ENCODE measurements around the gene APLP2. TPM values are rescaled to one million over a fixed set of nuclear protein-coding genes. Genes with fewer than 3 reads are reported as not detected.

APLP2 gene
- total RNA-seq, 1 donor from 2014 or later: 815 TPM

DNA sequence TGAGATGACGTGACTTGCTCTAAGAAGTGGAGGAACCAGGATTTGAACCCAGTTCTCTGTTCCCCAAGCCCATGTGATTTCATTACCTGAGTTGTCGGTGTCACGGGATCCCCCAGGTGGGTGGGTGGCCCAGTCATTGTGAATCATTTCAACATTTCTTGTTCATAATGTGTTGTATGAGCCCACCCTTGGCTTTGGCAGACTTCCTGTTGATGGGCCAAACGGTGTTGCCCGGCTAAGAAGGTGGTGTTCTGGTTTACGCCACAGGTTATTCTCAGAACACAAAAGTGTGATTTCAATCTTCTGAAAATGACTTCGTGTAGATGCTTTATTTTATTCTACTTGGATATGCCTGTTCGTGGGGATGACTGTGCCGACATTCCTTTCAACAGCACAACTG is 68.3 kb downstream of the APLP2 start:
- Mint-ChIP-seq H3K36me3 (ENCODE audit: low read depth, unreplicated experiment) (peaks cover 64% of the 10 kb centered on the region), H3K4me1 (ENCODE audit: unreplicated experiment) (peaks cover 6% of the 10 kb centered on the region), H3K27ac (ENCODE audit: unreplicated experiment) (no peak overlapping the region), H3K9me3 (ENCODE audit: unreplicated experiment) (no peaks in the 10 kb centered on the region), H3K4me3 (ENCODE audit: unreplicated experiment) (peak overlapping the region; percentile 60), H3K27me3 (ENCODE audit: unreplicated experiment) (peaks cover 11% of the 10 kb centered on the region)
- no peak for TF ChIP-seq CTCF (IDR thresholded peaks at IDR 0.05; ENCODE audit: unreplicated experiment)
- no peak for DNase-seq (ENCODE audit: low spot score)

DNA sequence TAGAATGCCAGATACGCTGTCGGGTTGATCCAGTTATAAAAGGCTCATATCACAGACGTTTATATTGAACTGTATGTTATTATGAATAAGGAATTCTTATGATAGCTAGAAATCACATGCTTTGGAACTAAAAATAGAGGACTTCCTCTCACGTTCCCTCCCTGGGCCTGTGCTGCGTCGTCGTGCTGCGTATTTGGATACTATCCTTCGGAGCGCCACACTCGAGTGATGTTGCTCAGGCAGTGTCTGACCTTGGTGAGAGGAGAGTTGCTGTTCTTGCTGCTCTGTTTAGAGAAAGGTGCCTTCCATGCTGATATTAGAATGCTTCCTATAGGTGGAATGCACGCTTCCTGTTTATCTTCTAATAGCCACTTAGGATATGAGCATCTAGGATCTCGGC is 69.7 kb downstream of the APLP2 start:
- H3K27me3 Mint-ChIP-seq (ENCODE audit: unreplicated experiment): peaks cover 9% of the 10 kb centered on the region
- H3K27ac Mint-ChIP-seq (ENCODE audit: unreplicated experiment): no peak overlapping the region
- no peak overlapping the region for H3K4me3 Mint-ChIP-seq (ENCODE audit: unreplicated experiment)

GRCh38 chr11:130141561-130142341 is 72.1 kb downstream of the APLP2 start:
- Mint-ChIP-seq H3K4me3 (ENCODE audit: unreplicated experiment) (no peak overlapping the region), H3K9me3 (ENCODE audit: unreplicated experiment) (no peaks in the 10 kb centered on the region), H3K27me3 (ENCODE audit: unreplicated experiment) (peaks cover 6% of the 10 kb centered on the region), H3K4me1 (ENCODE audit: unreplicated experiment) (peaks cover 13% of the 10 kb centered on the region), H3K27ac (ENCODE audit: unreplicated experiment) (no peak overlapping the region), H3K36me3 (ENCODE audit: low read depth, unreplicated experiment) (peaks cover 47% of the 10 kb centered on the region)
- DNase-seq (ENCODE audit: low spot score): no peak
- TF ChIP-seq CTCF (IDR thresholded peaks at IDR 0.05; ENCODE audit: unreplicated experiment): no peak

More for the DNA sequence above, 69.7 kb downstream of the APLP2 start:
- no peak for TF ChIP-seq CTCF (IDR thresholded peaks at IDR 0.05; ENCODE audit: unreplicated experiment)
- no peak for DNase-seq (ENCODE audit: low spot score)
- Mint-ChIP-seq H3K9me3 (ENCODE audit: unreplicated experiment) (no peaks in the 10 kb centered on the region), H3K4me1 (ENCODE audit: unreplicated experiment) (peaks cover 6% of the 10 kb centered on the region), H3K36me3 (ENCODE audit: low read depth, unreplicated experiment) (peaks cover 56% of the 10 kb centered on the region)

DNA sequence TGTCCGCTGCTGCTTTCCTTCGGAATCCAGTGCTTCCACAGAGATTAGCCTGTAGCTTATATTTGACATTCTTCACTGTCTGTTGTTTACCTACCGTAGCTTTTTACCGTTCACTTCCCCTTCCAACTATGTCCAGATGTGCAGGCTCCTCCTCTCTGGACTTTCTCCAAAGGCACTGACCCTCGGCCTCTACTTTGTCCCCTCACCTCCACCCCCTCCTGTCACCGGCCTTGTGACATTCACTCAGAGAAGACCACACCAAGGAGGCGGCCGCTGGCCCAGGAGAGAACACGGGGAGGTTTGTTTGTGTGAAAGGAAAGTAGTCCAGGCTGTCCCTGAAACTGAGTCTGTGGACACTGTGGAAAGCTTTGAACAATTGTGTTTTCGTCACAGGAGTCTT is 74.4 kb downstream of the APLP2 start:
- peaks cover 16% of the 10 kb centered on the region for H3K4me1 Mint-ChIP-seq (ENCODE audit: unreplicated experiment)
- no peak for TF ChIP-seq CTCF (IDR thresholded peaks at IDR 0.05; ENCODE audit: unreplicated experiment)
- DNase-seq (ENCODE audit: low spot score): no peak
- H3K27me3 Mint-ChIP-seq (ENCODE audit: unreplicated experiment): peaks cover 3% of the 10 kb centered on the region
- no peaks in the 10 kb centered on the region for H3K9me3 Mint-ChIP-seq (ENCODE audit: unreplicated experiment)
- no peak overlapping the region for H3K4me3 Mint-ChIP-seq (ENCODE audit: unreplicated experiment)
- H3K27ac Mint-ChIP-seq (ENCODE audit: unreplicated experiment): no peak overlapping the region
- peaks cover 34% of the 10 kb centered on the region for H3K36me3 Mint-ChIP-seq (ENCODE audit: low read depth, unreplicated experiment)

- H3K27ac Mint-ChIP-seq (ENCODE audit: unreplicated experiment): peak overlapping the region; percentile 62
- H3K27me3 Mint-ChIP-seq (ENCODE audit: unreplicated experiment): peaks cover 3% of the 10 kb centered on the region
- H3K36me3 Mint-ChIP-seq (ENCODE audit: low read depth, unreplicated experiment): peaks cover 29% of the 10 kb centered on the region
- H3K9me3 Mint-ChIP-seq (ENCODE audit: unreplicated experiment): no peaks in the 10 kb centered on the region
- H3K4me3 Mint-ChIP-seq (ENCODE audit: unreplicated experiment): peak overlapping the region; percentile 13
- H3K4me1 Mint-ChIP-seq (ENCODE audit: unreplicated experiment): peaks cover 13% of the 10 kb centered on the region
- TF ChIP-seq CTCF (IDR thresholded peaks at IDR 0.05; ENCODE audit: unreplicated experiment): no peak
- DNase-seq (ENCODE audit: low spot score): no peak
Observed at GRCh38 chr11:130144861-130145281, 75.2 kb downstream of the APLP2 start.

Data from endothelial cell (in vitro differentiated cells).